Stomach smooth muscle (tissue), 2 donors: ENCODE results near the gene PHRF1.

ENCODE experiments used
- H3K27ac ChIP-seq: one replicate; pipeline ENCODE4 v1.7.0; 2013; ENCODE audit warnings: mild to moderate bottlenecking, low read length, inconsistent platforms
- H3K27me3 ChIP-seq, 2 donors: one replicate each; pipeline ENCODE4 v1.7.0; 2013; ENCODE audit warnings: low read length in 2 of 2; ENCODE audit not compliant: insufficient read depth in 2 of 2, control insufficient read depth in 1 of 2
- H3K36me3 ChIP-seq, 2 donors: one replicate each; pipeline ENCODE4 v1.7.0; 2013; ENCODE audit warnings: low read length in 2 of 2; ENCODE audit not compliant: control insufficient read depth in 2 of 2, insufficient read depth in 2 of 2
- H3K4me1 ChIP-seq: one replicate; pipeline ENCODE4 v1.7.0; 2013; ENCODE audit warnings: low read length; ENCODE audit not compliant: control insufficient read depth, insufficient read depth
- H3K4me3 ChIP-seq, 2 donors: one replicate each; pipeline ENCODE4 v1.7.0; 2013; ENCODE audit warnings: low read length in 2 of 2
- H3K9ac ChIP-seq, 2 donors: one replicate each; pipeline ENCODE4 v1.7.0; 2013; ENCODE audit warnings: low read length in 2 of 2, mild to moderate bottlenecking in 1 of 2
- H3K9me3 ChIP-seq, 2 donors: one replicate each; pipeline ENCODE4 v1.7.0; 2013; ENCODE audit warnings: low read length in 2 of 2; ENCODE audit not compliant: control insufficient read depth in 2 of 2
- donor health status: healthy.
- donor health status: Pancreatic carcinoma.

PHRF1 gene

DNA sequence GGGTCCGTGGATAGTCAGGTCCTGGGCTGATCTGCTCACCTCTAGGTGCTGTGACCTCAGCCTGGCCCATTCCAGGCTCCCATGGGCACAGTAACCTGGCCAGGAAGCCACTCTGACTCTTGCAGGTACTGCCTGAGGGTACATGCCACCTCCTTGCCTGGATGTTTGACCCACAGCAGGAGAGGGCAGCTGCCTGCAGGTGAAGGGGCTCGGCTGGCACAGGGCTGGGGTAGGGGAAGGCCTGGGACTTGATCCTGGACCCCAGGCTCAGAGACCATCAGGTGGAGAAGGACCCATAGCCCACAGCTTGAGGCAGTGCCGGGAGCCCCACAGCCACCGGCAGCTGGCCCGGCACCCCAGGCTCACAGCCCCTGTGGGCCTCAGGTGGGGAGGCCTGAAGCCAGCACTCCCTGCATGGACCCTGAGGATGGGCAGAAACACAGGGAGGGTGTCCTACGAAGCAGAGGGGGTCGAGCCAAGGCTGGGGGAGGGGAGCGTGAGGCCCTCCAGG is 36.2 kb upstream of the PHRF1 start:
- H3K27me3 ChIP-seq: peaks cover 2 to 38% of the 10 kb centered on the region in 2 donors
- H3K4me1 ChIP-seq: peaks cover 16% of the 10 kb centered on the region
- H3K4me3 ChIP-seq: no peak overlapping the region
- H3K36me3 ChIP-seq: no peaks in the 10 kb centered on the region
- no peak overlapping the region for H3K27ac ChIP-seq
- no peak overlapping the region for H3K9ac ChIP-seq
- no peaks in the 10 kb centered on the region for H3K9me3 ChIP-seq

DNA sequence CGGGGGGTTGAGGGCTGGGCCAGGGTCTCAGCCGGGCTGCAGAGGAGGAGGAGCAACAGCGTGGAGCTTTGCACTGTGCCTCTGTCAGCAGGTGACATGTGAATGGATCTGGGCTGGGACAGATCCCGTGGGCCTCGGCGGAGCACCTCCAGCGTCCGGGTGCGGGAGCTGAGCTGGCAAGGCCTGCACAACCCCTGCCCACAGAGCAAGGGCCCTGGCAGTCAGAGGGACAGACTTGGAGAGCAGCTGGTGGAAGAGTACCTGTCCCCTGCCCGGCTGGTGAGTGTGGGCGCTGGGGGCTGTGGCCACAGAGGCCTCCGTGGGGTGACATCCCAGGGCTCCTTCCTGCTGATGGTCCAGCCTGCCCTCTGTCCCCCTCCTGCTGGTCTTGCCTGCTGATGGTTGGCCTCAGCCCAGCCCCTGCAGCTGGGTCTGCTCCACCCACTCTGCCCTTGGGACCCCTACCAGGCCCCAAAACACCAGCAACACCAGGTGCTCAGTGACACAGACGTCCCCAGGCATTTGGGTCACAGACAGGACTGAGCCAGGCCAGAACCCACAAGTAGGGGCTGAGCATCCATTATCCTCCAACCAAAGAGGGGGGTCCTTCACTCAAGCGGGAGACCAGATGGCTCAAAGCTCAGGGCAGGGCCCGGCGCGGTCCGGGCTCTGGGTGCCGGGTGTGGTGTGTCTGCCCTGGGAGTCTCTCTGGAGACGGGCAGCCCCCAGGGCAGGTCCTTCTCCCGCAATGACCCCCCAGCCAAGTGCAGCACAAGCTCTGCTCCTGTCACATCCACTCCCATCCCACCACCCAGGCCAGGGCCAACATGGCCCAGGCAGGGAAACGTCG is 35.5 kb upstream of the PHRF1 start:
- no peaks in the 10 kb centered on the region for H3K36me3 ChIP-seq
- H3K9me3 ChIP-seq: no peaks in the 10 kb centered on the region
- no peak overlapping the region for H3K27ac ChIP-seq
- peaks cover 2 to 38% of the 10 kb centered on the region in 2 donors for H3K27me3 ChIP-seq
- H3K4me3 ChIP-seq: no peak overlapping the region
- H3K9ac ChIP-seq: no peak overlapping the region
- peaks cover 16% of the 10 kb centered on the region for H3K4me1 ChIP-seq

DNA sequence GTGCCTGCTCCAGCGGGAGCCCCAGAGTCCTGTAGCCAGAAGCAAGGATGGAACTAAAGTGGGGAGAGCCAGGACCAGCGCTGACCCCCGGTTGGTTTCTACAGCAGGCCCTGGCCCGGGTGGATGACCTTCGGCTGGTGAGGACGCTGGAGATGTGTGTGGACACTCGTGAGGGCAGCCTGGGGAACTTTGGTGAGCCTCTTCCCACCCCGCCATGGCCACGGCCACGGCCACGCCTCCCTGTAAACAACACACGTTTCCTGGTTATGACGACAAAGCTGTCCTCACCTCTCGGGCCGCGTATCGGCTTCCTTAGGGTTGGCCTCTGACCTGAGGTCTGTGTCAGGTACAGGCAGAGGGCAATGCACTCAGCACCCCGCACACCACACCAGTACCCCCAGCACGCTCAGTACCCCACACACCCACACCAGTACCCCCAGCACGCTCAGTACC is 34.8 kb upstream of the PHRF1 start:
- Histone ChIP-seq H3K9me3 (no peaks in the 10 kb centered on the region), H3K4me3 (no peak overlapping the region), H3K27ac (no peak overlapping the region), H3K27me3 (peaks cover 2 to 34% of the 10 kb centered on the region in 2 donors), H3K9ac (no peak overlapping the region), H3K4me1 (peaks cover 11% of the 10 kb centered on the region), H3K36me3 (no peaks in the 10 kb centered on the region)

DNA sequence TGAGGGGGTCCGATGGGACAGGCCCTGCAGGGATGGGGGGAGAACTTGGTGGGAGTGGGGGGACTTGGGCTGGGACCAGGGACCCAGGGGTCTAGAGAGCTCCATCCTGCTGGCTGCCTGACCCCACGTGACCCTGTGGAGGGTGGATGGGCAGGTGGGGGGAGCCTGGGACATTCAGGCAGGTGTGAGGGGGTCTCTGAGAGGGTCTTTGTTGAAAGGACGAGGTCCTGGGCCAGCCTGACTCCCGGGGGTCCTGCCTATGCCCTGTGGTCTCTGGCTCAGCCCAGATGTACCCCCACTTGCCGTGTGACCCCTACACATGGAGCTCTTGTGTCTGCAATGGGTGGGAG is 31.5 kb upstream of the PHRF1 start:
- Histone ChIP-seq H3K4me1 (no peaks in the 10 kb centered on the region), H3K9me3 (no peaks in the 10 kb centered on the region), H3K27ac (no peak overlapping the region), H3K36me3 (no peaks in the 10 kb centered on the region), H3K27me3 (peaks cover 0 to 9% of the 10 kb centered on the region in 2 donors), H3K9ac (no peak overlapping the region), H3K4me3 (no peak overlapping the region)

DNA sequence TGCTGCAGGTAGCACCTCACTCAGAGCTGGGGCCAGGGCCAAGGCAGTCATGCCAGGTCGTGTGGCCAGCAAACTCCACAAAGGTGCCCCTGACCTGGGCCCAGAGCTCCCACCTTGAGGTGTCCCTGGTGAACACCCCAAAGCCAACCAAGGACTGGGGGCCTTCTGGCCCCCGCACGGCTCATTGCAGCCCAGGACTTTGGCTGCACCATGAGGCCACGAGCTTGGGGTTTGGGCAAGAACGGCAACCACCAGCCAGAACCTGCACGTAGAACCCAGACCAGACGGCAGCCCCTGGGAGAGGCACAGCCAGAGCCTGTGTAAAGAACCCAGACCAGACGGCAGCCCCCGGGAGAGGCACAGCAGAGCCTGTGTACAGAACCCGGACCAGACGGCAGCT is 31.1 kb upstream of the PHRF1 start:
- no peaks in the 10 kb centered on the region for H3K36me3 ChIP-seq
- no peak overlapping the region for H3K27ac ChIP-seq
- H3K9me3 ChIP-seq: no peaks in the 10 kb centered on the region

DNA sequence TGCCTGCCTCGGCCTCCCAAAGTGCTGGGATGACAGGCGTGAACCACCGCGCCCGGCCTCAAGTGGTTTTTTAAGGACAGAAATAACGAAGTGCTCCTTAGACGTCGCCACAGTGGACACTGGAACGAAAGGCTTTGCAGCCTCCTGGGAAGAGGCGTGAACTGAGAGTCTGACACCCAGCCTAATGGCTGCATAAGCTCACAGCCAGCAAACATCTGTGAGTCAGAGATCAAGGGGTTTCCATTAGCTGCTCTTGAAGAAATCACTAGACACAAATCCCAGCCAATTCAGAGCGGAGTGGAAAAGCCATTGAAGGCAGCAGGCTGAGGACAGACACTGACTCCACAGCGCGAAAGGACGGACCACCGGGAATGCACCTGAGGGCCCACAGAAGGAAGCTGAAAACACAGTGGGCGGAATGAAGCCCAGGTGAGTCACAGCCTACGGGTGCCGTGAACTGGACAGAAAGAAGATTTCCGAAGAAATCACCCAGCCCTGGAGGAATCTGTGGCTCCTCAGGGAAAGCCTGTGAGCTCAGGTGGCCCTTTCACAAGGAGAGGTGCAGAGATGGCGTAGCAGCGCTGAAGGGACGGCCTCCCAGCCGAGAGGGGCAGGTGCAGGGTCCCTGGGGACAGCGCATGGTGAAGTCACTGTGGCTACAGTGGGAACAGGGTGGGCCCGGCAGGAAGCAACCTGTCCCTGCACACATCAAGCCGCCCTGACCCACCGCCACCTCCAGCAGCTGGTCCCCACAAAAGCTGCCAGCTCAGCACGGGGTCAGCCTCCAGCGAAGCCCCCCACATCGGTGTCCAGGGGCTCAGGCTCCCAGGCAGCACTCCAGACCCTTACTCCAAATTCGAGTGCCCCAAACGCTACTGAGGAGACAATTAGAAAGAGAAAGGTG is 27.3 kb upstream of the PHRF1 start:
- H3K4me3 ChIP-seq: no peak overlapping the region
- no peaks in the 10 kb centered on the region for H3K4me1 ChIP-seq
- no peaks in the 10 kb centered on the region for H3K9me3 ChIP-seq
- H3K27me3 ChIP-seq: peaks cover 21 to 22% of the 10 kb centered on the region in 2 donors
- no peak overlapping the region for H3K27ac ChIP-seq
- no peaks in the 10 kb centered on the region for H3K36me3 ChIP-seq
- H3K9ac ChIP-seq: no peak overlapping the region

More for the DNA sequence above, 31.1 kb upstream of the PHRF1 start:
- peaks cover under 1 to 5% of the 10 kb centered on the region in 2 donors for H3K27me3 ChIP-seq
- H3K9ac ChIP-seq: no peak overlapping the region
- H3K4me1 ChIP-seq: no peaks in the 10 kb centered on the region
- H3K4me3 ChIP-seq: no peak overlapping the region

DNA sequence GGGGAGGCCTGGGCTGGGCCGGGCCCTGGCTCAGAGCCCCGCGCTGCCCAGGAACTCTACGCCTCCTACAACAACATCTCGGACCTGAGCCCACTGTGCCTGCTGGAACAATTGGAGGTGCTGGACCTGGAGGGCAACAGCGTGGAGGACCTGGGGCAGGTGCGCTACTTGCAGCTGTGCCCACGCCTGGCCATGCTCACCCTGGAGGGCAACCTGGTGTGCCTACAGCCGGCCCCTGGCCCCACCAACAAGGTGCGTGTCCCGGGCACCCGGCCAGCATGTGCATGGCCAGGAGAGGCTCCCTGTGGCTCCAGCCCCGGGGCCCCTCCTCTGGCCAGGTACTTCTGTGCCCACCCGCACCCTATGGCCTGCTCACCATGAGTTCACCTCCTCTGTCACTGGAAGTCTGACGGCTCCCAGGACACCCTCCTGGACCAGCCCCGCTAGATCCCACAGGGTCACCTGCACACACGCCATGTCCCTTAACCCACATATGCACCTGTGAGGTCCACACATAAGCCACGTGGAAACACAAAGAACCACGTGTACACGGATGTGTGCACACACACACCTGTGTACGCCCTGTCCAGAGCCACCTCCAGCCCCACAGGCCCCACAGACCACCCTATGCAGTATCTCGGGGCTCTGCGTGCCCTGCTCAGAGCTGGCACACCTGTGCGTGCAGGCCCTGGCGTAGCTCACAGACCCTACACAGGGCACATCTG is 26.1 kb upstream of the PHRF1 start:
- Histone ChIP-seq H3K9ac (no peak overlapping the region), H3K4me3 (no peak overlapping the region), H3K27ac (no peak overlapping the region), H3K4me1 (peaks cover 7% of the 10 kb centered on the region), H3K27me3 (peaks cover 28 to 30% of the 10 kb centered on the region in 2 donors), H3K9me3 (no peaks in the 10 kb centered on the region), H3K36me3 (no peaks in the 10 kb centered on the region)

DNA sequence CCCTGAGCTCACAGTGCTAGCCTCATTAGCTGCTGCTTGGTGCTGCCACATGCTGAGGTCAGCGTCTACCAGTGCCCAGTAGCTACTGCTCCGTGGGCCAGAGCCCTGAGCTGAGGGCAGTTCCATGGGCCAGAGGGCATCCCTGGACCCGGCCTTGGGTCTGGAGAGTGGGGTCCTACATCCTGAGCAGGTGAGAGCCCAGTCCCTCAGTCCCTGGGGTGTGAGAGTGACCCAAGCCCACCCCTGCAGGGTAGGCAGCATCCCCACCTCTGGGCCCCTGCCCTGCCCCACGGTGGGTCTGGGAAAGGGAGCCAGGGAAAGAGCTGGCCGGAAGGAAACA is 25.6 kb upstream of the PHRF1 start:
- Histone ChIP-seq H3K36me3 (no peaks in the 10 kb centered on the region), H3K4me1 (peaks cover 9% of the 10 kb centered on the region), H3K27me3 (peaks cover 31 to 33% of the 10 kb centered on the region in 2 donors), H3K9me3 (no peaks in the 10 kb centered on the region), H3K4me3 (no peak overlapping the region), H3K27ac (no peak overlapping the region), H3K9ac (no peak overlapping the region)

DNA sequence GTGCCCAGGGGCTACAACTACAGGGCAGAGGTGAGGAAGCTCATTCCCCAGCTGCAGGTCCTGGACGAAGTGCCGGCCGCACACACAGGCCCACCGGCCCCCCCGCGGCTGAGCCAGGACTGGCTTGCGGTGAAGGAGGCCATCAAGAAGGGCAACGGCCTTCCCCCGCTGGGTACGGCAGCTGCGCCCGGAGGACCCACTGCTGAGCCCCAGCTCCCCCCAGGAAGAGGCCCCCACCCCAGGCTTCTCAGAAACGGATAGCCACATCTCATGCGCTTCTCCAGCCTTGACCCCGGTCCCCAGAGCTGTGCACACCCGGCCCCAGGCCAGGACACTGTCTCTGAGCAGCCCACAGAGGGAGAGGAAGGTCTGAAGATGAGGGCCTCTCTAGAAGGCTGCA is 25.1 kb upstream of the PHRF1 start:
- H3K4me1 ChIP-seq: peaks cover 11% of the 10 kb centered on the region
- no peaks in the 10 kb centered on the region for H3K36me3 ChIP-seq
- H3K9me3 ChIP-seq: no peaks in the 10 kb centered on the region
- no peak overlapping the region for H3K27ac ChIP-seq
- H3K4me3 ChIP-seq: no peak overlapping the region
- no peak overlapping the region for H3K9ac ChIP-seq
- H3K27me3 ChIP-seq: peaks cover 32 to 37% of the 10 kb centered on the region in 2 donors

DNA sequence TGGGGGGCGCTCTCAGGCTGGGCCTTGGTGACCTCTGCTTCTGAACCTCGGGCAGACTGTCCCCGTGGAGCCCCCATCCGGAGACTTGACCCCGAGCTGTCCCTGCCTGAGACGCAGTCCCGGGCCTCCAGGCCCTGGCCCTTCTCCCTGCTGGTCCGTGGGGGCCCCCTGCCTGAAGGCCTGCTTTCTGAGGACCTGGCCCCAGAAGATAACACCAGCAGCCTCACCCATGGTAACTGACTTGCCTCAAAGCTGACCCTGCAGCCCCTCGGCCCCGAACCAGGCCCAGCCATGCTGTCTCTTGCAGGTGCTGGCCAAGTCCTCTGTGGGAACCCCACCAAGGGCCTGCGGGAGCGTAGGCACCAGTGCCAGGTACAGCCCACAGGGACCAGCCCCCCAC is 24.7 kb upstream of the PHRF1 start:
- Histone ChIP-seq H3K27ac (no peak overlapping the region), H3K36me3 (no peaks in the 10 kb centered on the region), H3K9me3 (no peaks in the 10 kb centered on the region), H3K4me1 (peaks cover 11% of the 10 kb centered on the region), H3K27me3 (peaks cover 37 to 41% of the 10 kb centered on the region in 2 donors), H3K9ac (no peak overlapping the region), H3K4me3 (no peak overlapping the region)
